Loucy (cell line): ENCODE results near the gene RNF8.

Source experiments
- H2AFZ ChIP-seq: fragments of 200-600 bp; sonication (generic); 2 replicates; pipeline ENCODE4 v1.6.0; 2016; ENCODE audit warnings: antibody characterized with exemption, mild to moderate bottlenecking, low read length, moderate library complexity
- H3F3A ChIP-seq: fragments of 200-600 bp; 2 replicates; pipeline ENCODE4 v1.6.0; 2016; ENCODE audit warnings: antibody characterized with exemption, low read depth, mild to moderate bottlenecking
- H3K27me3 ChIP-seq: fragments of 200-600 bp; sonication (generic); 2 replicates; pipeline ENCODE4 v1.6.1; 2014; ENCODE audit warnings: low read length, mild to moderate bottlenecking; ENCODE audit not compliant: insufficient read depth, poor library complexity, severe bottlenecking
- H3K36me3 ChIP-seq: fragments of 200-600 bp; sonication (generic); 2 replicates; pipeline ENCODE4 v1.6.1; 2016; ENCODE audit warnings: low read length; ENCODE audit not compliant: insufficient read depth
- H3K4me1 ChIP-seq: fragments of 200-600 bp; sonication (generic); 2 replicates; pipeline ENCODE4 v1.5.1; 2014; ENCODE audit warnings: low read length, mild to moderate bottlenecking; ENCODE audit not compliant: insufficient read depth, poor library complexity, severe bottlenecking
- H3K4me2 ChIP-seq: fragments of 200-600 bp; sonication (generic); 2 replicates; pipeline ENCODE4 v1.6.0; 2014; ENCODE audit warnings: antibody characterized with exemption, low read length, low read depth, mild to moderate bottlenecking; ENCODE audit not compliant: poor library complexity, severe bottlenecking
- H3K4me3 ChIP-seq: fragments of 200-600 bp; sonication (generic); 2 replicates; pipeline ENCODE4 v1.5.1; 2014; ENCODE audit warnings: low read length, mild to moderate bottlenecking, mixed read lengths; ENCODE audit not compliant: poor library complexity, severe bottlenecking
- H3K79me2 ChIP-seq: fragments of 200-600 bp; sonication (generic); 2 replicates; pipeline ENCODE4 v1.6.1; 2014; ENCODE audit warnings: low read length; ENCODE audit not compliant: insufficient read depth
- H3K9ac ChIP-seq: fragments of 200-600 bp; sonication (generic); 2 replicates; pipeline ENCODE4 v1.6.0; 2014; ENCODE audit warnings: mild to moderate bottlenecking, low read depth, low read length, moderate library complexity; ENCODE audit not compliant: poor library complexity, severe bottlenecking
- H3K9me2 ChIP-seq: fragments of 200-600 bp; sonication (generic); replicated peaks from 2 replicates; pipeline ENCODE4 v1.6.1; 2016; ENCODE audit warnings: low read depth, low read length, mixed read lengths
- H3K9me3 ChIP-seq: fragments of 200-600 bp; sonication (generic); 2 replicates; pipeline ENCODE4 v1.6.1; 2014; ENCODE audit warnings: mild to moderate bottlenecking, antibody characterized with exemption, low read length, low read depth; ENCODE audit not compliant: insufficient read depth
- H4K20me1 ChIP-seq: fragments of 200-600 bp; sonication (generic); 2 replicates; pipeline ENCODE4 v1.6.0; 2014; ENCODE audit warnings: antibody characterized with exemption, low read length, mild to moderate bottlenecking; ENCODE audit not compliant: insufficient read depth, poor library complexity, severe bottlenecking
- CTCF ChIP-seq: fragments of 200-600 bp; sonication (generic); conservative IDR thresholded peaks from 2 replicates; pipeline ENCODE4 v1.5.1; 2014; ENCODE audit warnings: mild to moderate bottlenecking, antibody characterized with exemption, low read length
- EZH2phosphoT487 ChIP-seq: fragments of 200-600 bp; IDR thresholded peaks from 2 replicates; pipeline ENCODE4 v1.6.1; 2018; ENCODE audit warnings: antibody characterized with exemption, mild to moderate bottlenecking, moderate library complexity, borderline replicate concordance

The RNF8 gene

GRCh38 chr6:37347670-37348111 is 6.1 kb upstream of the RNF8 start:
- Histone ChIP-seq H3K27me3 (no peaks in the 10 kb centered on the region), H3K4me2 (no peak overlapping the region), H3K79me2 (no peaks in the 10 kb centered on the region), H3K4me3 (no peak overlapping the region), H3K36me3 (no peaks in the 10 kb centered on the region), H3K4me1 (peaks cover 8% of the 10 kb centered on the region), H2AFZ (no peak overlapping the region), H3K9me3 (no peaks in the 10 kb centered on the region), H3K9me2 (no peaks in the 10 kb centered on the region), H3F3A (no peaks in the 10 kb centered on the region), H4K20me1 (no peaks in the 10 kb centered on the region), H3K9ac (no peak overlapping the region)
- TF ChIP-seq CTCF (no peak), EZH2phosphoT487 (no peak)

- Histone ChIP-seq H2AFZ (no peak overlapping the region), H3K9ac (no peak overlapping the region), H3K79me2 (peaks cover 22% of the 10 kb centered on the region), H3K9me2 (no peaks in the 10 kb centered on the region), H3K36me3 (no peaks in the 10 kb centered on the region), H3K4me3 (no peak overlapping the region), H3K27me3 (no peaks in the 10 kb centered on the region), H4K20me1 (peaks cover 12% of the 10 kb centered on the region), H3K4me1 (peaks cover 19% of the 10 kb centered on the region), H3K4me2 (no peak overlapping the region), H3F3A (no peaks in the 10 kb centered on the region), H3K9me3 (no peaks in the 10 kb centered on the region)
- TF ChIP-seq CTCF (no peak), EZH2phosphoT487 (no peak)
These were observed 2.8 kb upstream of the RNF8 start for GRCh38 chr6:37351027-37351426.

GRCh38 chr6:37352384-37352783 is 1.4 kb upstream of the RNF8 start:
- no peaks in the 10 kb centered on the region for H3K27me3 ChIP-seq
- H3K9me3 ChIP-seq: no peaks in the 10 kb centered on the region
- no peaks in the 10 kb centered on the region for H3F3A ChIP-seq
- no peak overlapping the region for H2AFZ ChIP-seq
- no peaks in the 10 kb centered on the region for H3K9me2 ChIP-seq
- no peak overlapping the region for H3K9ac ChIP-seq
- H3K79me2 ChIP-seq: peaks cover 35% of the 10 kb centered on the region
- H3K4me1 ChIP-seq: peaks cover 32% of the 10 kb centered on the region
- no peak overlapping the region for H3K4me2 ChIP-seq
- peaks cover 12% of the 10 kb centered on the region for H4K20me1 ChIP-seq
- H3K36me3 ChIP-seq: no peaks in the 10 kb centered on the region
- TF ChIP-seq EZH2phosphoT487: no peak
- TF ChIP-seq CTCF: no peak
- H3K4me3 ChIP-seq: no peak overlapping the region
